DMS114 treated with DMSO at 0.1 percent for 48 hours (cell line): Measurements from ENCODE around the gene ASXL2.

Experiments
- DNase-seq: peaks from one replicate; lab custom pipeline; 2025; ENCODE audit not compliant: unreplicated experiment; lab: John Stamatoyannopoulos, UW

ASXL2 gene

GRCh38 chr2:25808006-25808383 lies 70.3 kb downstream of the ASXL2 start:
- DNase-seq: no peak

- DNase-seq: no peak
These were observed 71.3 kb downstream of the ASXL2 start for GRCh38 chr2:25806941-25807340.

GRCh38 chr2:25805987-25806386 lies 72.3 kb downstream of the ASXL2 start:
- DNase-seq: no peak

GRCh38 chr2:25804338-25804737 lies 73.9 kb downstream of the ASXL2 start:
- DNase-seq: no peak

GRCh38 chr2:25799301-25799700 lies 79.0 kb downstream of the ASXL2 start:
- DNase-seq: no peak

- DNase-seq: no peak
These were observed 80.4 kb downstream of the ASXL2 start for GRCh38 chr2:25797620-25798488.

GRCh38 chr2:25794544-25795276 lies 83.6 kb downstream of the ASXL2 start:
- no peak for DNase-seq

- no peak for DNase-seq
These were observed 88.1 kb downstream of the ASXL2 start for GRCh38 chr2:25790074-25790790.

- DNase-seq: no peak
These were observed 89.8 kb downstream of the ASXL2 start for GRCh38 chr2:25788457-25788856.

- DNase-seq: no peak
These were observed 91.3 kb downstream of the ASXL2 start for GRCh38 chr2:25787020-25787419.

GRCh38 chr2:25784404-25784803 lies 93.9 kb downstream of the ASXL2 start:
- DNase-seq: no peak

- no peak for DNase-seq
These were observed 101.2 kb downstream of the ASXL2 start for GRCh38 chr2:25777077-25777476.

GRCh38 chr2:25772078-25772477 lies 106.2 kb downstream of the ASXL2 start:
- no peak for DNase-seq

- DNase-seq: no peak
These were observed 114.7 kb downstream of the ASXL2 start for GRCh38 chr2:25763575-25763974.

- no peak for DNase-seq
These were observed 118.0 kb downstream of the ASXL2 start for GRCh38 chr2:25760297-25760696.

- no peak for DNase-seq
These were observed 119.9 kb downstream of the ASXL2 start for GRCh38 chr2:25758348-25758747.

- DNase-seq: no peak
These were observed 120.4 kb downstream of the ASXL2 start for GRCh38 chr2:25757906-25758305.

- no peak for DNase-seq
These were observed 121.8 kb downstream of the ASXL2 start for GRCh38 chr2:25756536-25756935.

GRCh38 chr2:25749676-25750075 lies 128.6 kb downstream of the ASXL2 start:
- DNase-seq: no peak

- DNase-seq: no peak
These were observed 134.2 kb downstream of the ASXL2 start for GRCh38 chr2:25744055-25744454.

- DNase-seq: no peak
These were observed 135.0 kb downstream of the ASXL2 start for GRCh38 chr2:25743132-25743830.
